Activated T-cell treated with anti-CD3 and anti-CD28 coated beads for 1 hour (primary cell): ENCODE results near the gene RBCK1.
"Not testable (repeated sequence)": the region's sequence is repeated elsewhere in the genome, so short reads cannot be mapped to it uniquely, and the experiment has no call there.

Source experiments
- DNase-seq: peaks from one replicate; pipeline ENCODE4 v3.0.0-alpha.2; 2020; ENCODE audit warnings: low read depth

RBCK1 gene

GRCh38 chr20:437787-438486, 29.8 kb downstream of the RBCK1 start:
- no peak for DNase-seq

GRCh38 chr20:438571-439469, 30.7 kb downstream of the RBCK1 start:
- DNase-seq, result peak; percentile 37

GRCh38 chr20:440148-440547, 32.0 kb downstream of the RBCK1 start:
- DNase-seq, result no peak

GRCh38 chr20:440636-441035, 32.5 kb downstream of the RBCK1 start:
- no peak for DNase-seq

GRCh38 chr20:443223-443775, 35.2 kb downstream of the RBCK1 start:
- no peak for DNase-seq

- DNase-seq, result no peak
Measured at GRCh38 chr20:444117-444516, 36.0 kb downstream of the RBCK1 start.

GRCh38 chr20:444862-445426, 36.8 kb downstream of the RBCK1 start:
- DNase-seq, result no peak

- no peak for DNase-seq
Measured at GRCh38 chr20:445514-446336, 37.6 kb downstream of the RBCK1 start.

- DNase-seq, result not testable (repeated sequence)
Measured at GRCh38 chr20:452021-452420, 43.9 kb downstream of the RBCK1 start.

GRCh38 chr20:454951-455350, 46.9 kb downstream of the RBCK1 start:
- no peak for DNase-seq

GRCh38 chr20:458776-459175, 50.7 kb downstream of the RBCK1 start:
- no peak for DNase-seq

- DNase-seq, result no peak
Measured at GRCh38 chr20:460180-460579, 52.1 kb downstream of the RBCK1 start.

GRCh38 chr20:460707-461106, 52.6 kb downstream of the RBCK1 start:
- DNase-seq, result no peak

- peak; percentile 42 for DNase-seq
Measured at GRCh38 chr20:461254-462198, 53.4 kb downstream of the RBCK1 start.

- DNase-seq, result peak; percentile 77
Measured at GRCh38 chr20:462199-462991, 54.3 kb downstream of the RBCK1 start, which contains the start of gene TBC1D20. TBC1D20 (minus strand) TSS chr20:462533; CDS start chr20:462405, 128 bp downstream.

- DNase-seq, result no peak
Measured at GRCh38 chr20:467755-468154, 59.7 kb downstream of the RBCK1 start.

- no peak for DNase-seq
Measured at GRCh38 chr20:469746-470490, 61.8 kb downstream of the RBCK1 start.

- DNase-seq, result no peak
Measured at GRCh38 chr20:472137-472846, 64.2 kb downstream of the RBCK1 start.
